Parathyroid adenoma (tissue), 2 donors: ENCODE data around the gene KRTAP12-3.

Source experiments
- H2AFZ ChIP-seq: fragments of 300-600 bp; sonication (generic); one replicate; pipeline ENCODE4 v1.7.0; 2017; ENCODE audit warnings: antibody characterized with exemption, mild to moderate bottlenecking
- H3K27ac ChIP-seq: fragments of 300-600 bp; sonication (generic); one replicate; pipeline ENCODE4 v1.7.0; 2017
- H3K27me3 ChIP-seq: fragments of 300-600 bp; sonication (generic); one replicate; pipeline ENCODE4 v1.7.0; 2017; ENCODE audit warnings: low read length; ENCODE audit not compliant: control insufficient read depth, insufficient read depth
- H3K36me3 ChIP-seq: fragments of 300-600 bp; sonication (generic); one replicate; pipeline ENCODE4 v1.7.0; 2017; ENCODE audit warnings: low read length; ENCODE audit not compliant: control insufficient read depth, insufficient read depth
- H3K4me1 ChIP-seq: fragments of 300-600 bp; sonication (generic); one replicate; pipeline ENCODE4 v1.7.0; 2017; ENCODE audit warnings: control low read depth
- H3K4me2 ChIP-seq: fragments of 300-600 bp; sonication (generic); one replicate; pipeline ENCODE4 v1.7.0; 2017; ENCODE audit warnings: low read length
- H3K4me3 ChIP-seq: fragments of 300-600 bp; sonication (generic); one replicate; pipeline ENCODE4 v1.7.0; 2017; ENCODE audit warnings: low read depth, low read length
- H3K79me2 ChIP-seq: fragments of 300-600 bp; sonication (generic); one replicate; pipeline ENCODE4 v1.7.0; 2017; ENCODE audit warnings: control low read depth
- H3K9ac ChIP-seq: fragments of 300-600 bp; sonication (generic); one replicate; pipeline ENCODE4 v1.7.0; 2017; ENCODE audit warnings: mild to moderate bottlenecking
- H3K9me3 ChIP-seq: fragments of 300-600 bp; sonication (generic); one replicate; pipeline ENCODE4 v1.7.0; 2017; ENCODE audit warnings: low read length; ENCODE audit not compliant: control insufficient read depth
- TF ChIP-seq, protein P1 (sequence below): fragments of 300-600 bp; sonication (generic); IDR thresholded peaks from one replicate; pipeline ENCODE4 v1.7.0; 2017; ENCODE audit warnings: antibody characterized with exemption, mild to moderate bottlenecking
- donor health status: primary hyperparathyroidism.

The KRTAP12-3 gene

GRCh38 chr21:44618909-44619308 is 38.8 kb upstream of the KRTAP12-3 start:
- Histone ChIP-seq H3K9ac (no peak overlapping the region), H3K4me3 (no peak overlapping the region), H3K36me3 (no peaks in the 10 kb centered on the region), H3K27me3 (no peaks in the 10 kb centered on the region), H3K4me1 (no peaks in the 10 kb centered on the region), H3K27ac (no peak overlapping the region), H3K4me2 (no peak overlapping the region), H3K9me3 (no peaks in the 10 kb centered on the region), H2AFZ (no peak overlapping the region), H3K79me2 (no peaks in the 10 kb centered on the region)
- TF ChIP-seq, protein P1, sequence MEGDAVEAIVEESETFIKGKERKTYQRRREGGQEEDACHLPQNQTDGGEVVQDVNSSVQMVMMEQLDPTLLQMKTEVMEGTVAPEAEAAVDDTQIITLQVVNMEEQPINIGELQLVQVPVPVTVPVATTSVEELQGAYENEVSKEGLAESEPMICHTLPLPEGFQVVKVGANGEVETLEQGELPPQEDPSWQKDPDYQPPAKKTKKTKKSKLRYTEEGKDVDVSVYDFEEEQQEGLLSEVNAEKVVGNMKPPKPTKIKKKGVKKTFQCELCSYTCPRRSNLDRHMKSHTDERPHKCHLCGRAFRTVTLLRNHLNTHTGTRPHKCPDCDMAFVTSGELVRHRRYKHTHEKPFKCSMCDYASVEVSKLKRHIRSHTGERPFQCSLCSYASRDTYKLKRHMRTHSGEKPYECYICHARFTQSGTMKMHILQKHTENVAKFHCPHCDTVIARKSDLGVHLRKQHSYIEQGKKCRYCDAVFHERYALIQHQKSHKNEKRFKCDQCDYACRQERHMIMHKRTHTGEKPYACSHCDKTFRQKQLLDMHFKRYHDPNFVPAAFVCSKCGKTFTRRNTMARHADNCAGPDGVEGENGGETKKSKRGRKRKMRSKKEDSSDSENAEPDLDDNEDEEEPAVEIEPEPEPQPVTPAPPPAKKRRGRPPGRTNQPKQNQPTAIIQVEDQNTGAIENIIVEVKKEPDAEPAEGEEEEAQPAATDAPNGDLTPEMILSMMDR, result no peak

GRCh38 chr21:44619886-44620285 is 37.8 kb upstream of the KRTAP12-3 start:
- H3K9me3 ChIP-seq, result no peaks in the 10 kb centered on the region
- H3K4me3 ChIP-seq, result no peak overlapping the region
- no peaks in the 10 kb centered on the region for H3K36me3 ChIP-seq
- no peak overlapping the region for H2AFZ ChIP-seq
- H3K9ac ChIP-seq, result no peak overlapping the region
- H3K27me3 ChIP-seq, result no peaks in the 10 kb centered on the region
- TF ChIP-seq, protein P1, result no peak
- H3K4me1 ChIP-seq, result no peaks in the 10 kb centered on the region
- H3K79me2 ChIP-seq, result no peaks in the 10 kb centered on the region
- H3K4me2 ChIP-seq, result no peak overlapping the region
- H3K27ac ChIP-seq, result no peak overlapping the region

GRCh38 chr21:44623575-44623974 is 34.2 kb upstream of the KRTAP12-3 start:
- no peak overlapping the region for H3K4me2 ChIP-seq
- H3K9me3 ChIP-seq, result no peaks in the 10 kb centered on the region
- H3K27ac ChIP-seq, result no peak overlapping the region
- TF ChIP-seq, protein P1, result no peak
- H3K4me3 ChIP-seq, result no peak overlapping the region
- H3K36me3 ChIP-seq, result no peaks in the 10 kb centered on the region
- no peaks in the 10 kb centered on the region for H3K27me3 ChIP-seq
- H2AFZ ChIP-seq, result no peak overlapping the region
- H3K79me2 ChIP-seq, result no peaks in the 10 kb centered on the region
- H3K9ac ChIP-seq, result no peak overlapping the region
- no peaks in the 10 kb centered on the region for H3K4me1 ChIP-seq

DNA sequence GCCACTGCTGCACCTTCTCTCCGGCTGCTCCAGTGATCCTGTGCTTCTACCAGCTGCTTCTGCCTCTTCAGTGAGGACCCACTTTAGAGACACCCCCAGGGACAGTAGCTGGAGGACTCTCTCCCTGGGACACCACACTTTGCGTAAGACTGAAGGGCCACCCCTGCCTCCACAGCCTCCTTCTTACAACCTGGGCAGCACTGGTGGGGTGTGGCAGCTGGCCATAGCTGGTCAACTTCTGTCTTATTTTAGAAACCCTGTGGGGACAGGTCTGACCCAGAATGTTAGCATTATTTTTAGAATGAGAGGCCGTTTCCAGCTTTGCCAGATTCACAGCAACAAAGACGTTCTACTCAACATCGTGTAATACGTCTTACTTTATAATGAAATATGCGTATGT is 32.0 kb upstream of the KRTAP12-3 start:
- Histone ChIP-seq H3K27ac (no peak overlapping the region), H3K4me1 (no peaks in the 10 kb centered on the region), H3K79me2 (no peaks in the 10 kb centered on the region), H3K27me3 (no peaks in the 10 kb centered on the region), H2AFZ (no peak overlapping the region), H3K9me3 (no peaks in the 10 kb centered on the region), H3K36me3 (no peaks in the 10 kb centered on the region), H3K4me3 (no peak overlapping the region), H3K4me2 (no peak overlapping the region), H3K9ac (no peak overlapping the region)
- TF ChIP-seq, protein P1, result no peak

DNA sequence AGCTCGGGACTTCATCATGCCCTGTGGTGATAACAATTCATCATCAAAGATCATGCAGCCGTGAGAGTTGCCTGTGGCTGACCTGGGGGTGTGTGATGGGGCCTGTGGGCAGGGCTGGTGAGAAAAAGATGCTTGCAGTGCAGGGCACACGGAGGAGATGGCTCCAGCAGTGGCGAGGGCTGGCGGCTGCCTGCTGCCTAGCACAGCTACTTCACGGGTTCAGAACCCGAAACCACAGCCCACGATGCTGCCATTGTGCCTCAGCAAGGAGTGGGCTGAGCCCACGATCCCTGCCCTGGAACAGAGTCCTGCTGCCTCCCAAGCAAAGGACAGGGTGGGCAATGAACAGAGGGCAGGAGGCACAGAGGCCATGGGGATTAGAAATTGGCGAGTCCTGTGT is 31.5 kb upstream of the KRTAP12-3 start:
- no peaks in the 10 kb centered on the region for H3K27me3 ChIP-seq
- H3K4me1 ChIP-seq, result no peaks in the 10 kb centered on the region
- no peaks in the 10 kb centered on the region for H3K36me3 ChIP-seq
- no peak overlapping the region for H3K27ac ChIP-seq
- H2AFZ ChIP-seq, result no peak overlapping the region
- no peak overlapping the region for H3K9ac ChIP-seq
- H3K9me3 ChIP-seq, result no peaks in the 10 kb centered on the region
- H3K79me2 ChIP-seq, result no peaks in the 10 kb centered on the region
- H3K4me2 ChIP-seq, result no peak overlapping the region
- TF ChIP-seq, protein P1, result no peak
- no peak overlapping the region for H3K4me3 ChIP-seq
